KG1 (cell line): ENCODE results near the gene FNDC3B.
A peak's percentile ranks its signal among the peaks of the same experiment; 100 is the strongest.
"Not testable (repeated sequence)": the region's sequence is repeated elsewhere in the genome, so short reads cannot be mapped to it uniquely, and the experiment has no call there.

Experiments used
- DNase-seq: peaks from one replicate; lab custom pipeline; 2025; lab: John Stamatoyannopoulos, UW

Gene FNDC3B

GRCh38 chr3:172074586-172074985, 35.2 kb downstream of the FNDC3B start:
- peak; percentile 68 for DNase-seq

- DNase-seq, result no peak
Observed at GRCh38 chr3:172076212-172076611, 36.8 kb downstream of the FNDC3B start.

- DNase-seq, result no peak
Observed at GRCh38 chr3:172077197-172077757, 37.9 kb downstream of the FNDC3B start.

GRCh38 chr3:172078244-172078643, 38.9 kb downstream of the FNDC3B start:
- DNase-seq, result no peak

- DNase-seq, result no peak
Observed at GRCh38 chr3:172078721-172079120, 39.3 kb downstream of the FNDC3B start.

GRCh38 chr3:172079326-172079976, 40.1 kb downstream of the FNDC3B start:
- no peak for DNase-seq

- no peak for DNase-seq
Observed at GRCh38 chr3:172080503-172080902, 41.1 kb downstream of the FNDC3B start.

- DNase-seq, result no peak
Observed at GRCh38 chr3:172082269-172082668, 42.9 kb downstream of the FNDC3B start.

- DNase-seq, result no peak
Observed at GRCh38 chr3:172082820-172083513, 43.6 kb downstream of the FNDC3B start.

GRCh38 chr3:172083995-172084409, 44.6 kb downstream of the FNDC3B start:
- DNase-seq, result no peak

GRCh38 chr3:172084871-172085556, 45.6 kb downstream of the FNDC3B start:
- no peak for DNase-seq

GRCh38 chr3:172085557-172085895, 46.1 kb downstream of the FNDC3B start:
- DNase-seq, result no peak

- no peak for DNase-seq
Observed at GRCh38 chr3:172086071-172086470, 46.7 kb downstream of the FNDC3B start.

- no peak for DNase-seq
Observed at GRCh38 chr3:172087198-172087597, 47.8 kb downstream of the FNDC3B start.

- DNase-seq, result no peak
Observed at GRCh38 chr3:172087602-172088580, 48.5 kb downstream of the FNDC3B start.

GRCh38 chr3:172089250-172089649, 49.9 kb downstream of the FNDC3B start:
- DNase-seq, result no peak

GRCh38 chr3:172090035-172090434, 50.7 kb downstream of the FNDC3B start:
- no peak for DNase-seq

GRCh38 chr3:172092658-172093057, 53.3 kb downstream of the FNDC3B start:
- DNase-seq, result no peak

GRCh38 chr3:172093581-172094443, 54.4 kb downstream of the FNDC3B start:
- not testable (repeated sequence) for DNase-seq

GRCh38 chr3:172094621-172095557, 55.5 kb downstream of the FNDC3B start:
- DNase-seq, result no peak
